IMR-90 (cell line): Measurements from ENCODE around the gene VASH1. TPM values are rescaled to one million over a fixed set of nuclear protein-coding genes. Genes with fewer than 3 reads are reported as not detected.

ENCODE experiments used
- ATAC-seq: fragments of 200-7000 bp; cut with Tn5 transposase; 2 replicates; pipeline ENCODE4 v1.9.1; 2020; ENCODE audit warnings: low read depth, mild to moderate bottlenecking, moderate library complexity
- BruUV-seq: library from RNA; stranded (reverse); fragments of 400-500 nt; replicated peaks from 2 replicates; lab custom pipeline; 2021; lab: Mats Ljungman, UMichigan
- CTCF ChIA-PET: fragments of 300-600 bp; formaldehyde crosslinking; extraction: SDS; loops from one replicate; lab custom pipeline; 2021; ENCODE audit warnings: antibody characterized with exemption; lab: Yijun Ruan, JAX
- POLR2A ChIA-PET: fragments of 300-600 bp; sonication (Branson Sonifier 250); formaldehyde crosslinking; loops from one replicate; lab custom pipeline; 2022; ENCODE audit warnings: antibody characterized with exemption; ENCODE audit not compliant: unreplicated experiment; lab: Charles Lee
- DNase-seq: peaks from one replicate; pipeline ENCODE4 v3.0.0; 2013
- H2AFZ ChIP-seq: replicated peaks from 2 replicates; pipeline ENCODE3; 2013; ENCODE audit warnings: low read length, mild to moderate bottlenecking; ENCODE audit not compliant: poor library complexity
- H2AK5ac ChIP-seq: 2 replicates; pipeline ENCODE4 v1.6.1; 2013; ENCODE audit warnings: low read depth, low read length, inconsistent platforms
- H2AK9ac ChIP-seq: replicated peaks from 2 replicates; pipeline ENCODE3; 2013; ENCODE audit warnings: mild to moderate bottlenecking, low read depth, low read length, moderate library complexity; ENCODE audit not compliant: poor library complexity
- H2BK120ac ChIP-seq: 2 replicates; pipeline ENCODE4 v1.6.1; 2013; ENCODE audit warnings: low read depth, low read length, inconsistent platforms
- H2BK15ac ChIP-seq: 3 replicates; pipeline ENCODE4 v1.6.1; 2013; ENCODE audit warnings: low read depth, low read length, inconsistent platforms
- H2BK20ac ChIP-seq: 2 replicates; pipeline ENCODE4 v1.6.1; 2013; ENCODE audit warnings: low read depth, mild to moderate bottlenecking, inconsistent platforms, low read length, moderate library complexity
- H2BK5ac ChIP-seq: 2 replicates; pipeline ENCODE4 v1.6.1; 2013; ENCODE audit warnings: mild to moderate bottlenecking, low read depth, low read length, inconsistent platforms; ENCODE audit not compliant: poor library complexity, severe bottlenecking
- H3K14ac ChIP-seq: replicated peaks from 2 replicates; pipeline ENCODE4 v1.6.1; 2013; ENCODE audit warnings: low read depth, low read length, inconsistent platforms
- H3K18ac ChIP-seq: 2 replicates; pipeline ENCODE4 v1.6.1; 2013; ENCODE audit warnings: low read depth, low read length, control low read depth
- H3K23ac ChIP-seq: 2 replicates; pipeline ENCODE4 v1.6.1; 2013; ENCODE audit warnings: low read depth, low read length, inconsistent platforms
- H3K27ac ChIP-seq: 2 replicates; pipeline ENCODE4 v1.5.1; 2013; ENCODE audit warnings: mild to moderate bottlenecking, control low read depth, low read length; ENCODE audit not compliant: insufficient read depth
- H3K27me3 ChIP-seq: 2 replicates; pipeline ENCODE4 v1.6.1; 2013; ENCODE audit warnings: low read length; ENCODE audit not compliant: control insufficient read depth, insufficient read depth
- H3K36me3 ChIP-seq: 2 replicates; pipeline ENCODE4 v1.6.1; 2013; ENCODE audit warnings: low read length, mixed read lengths; ENCODE audit not compliant: control insufficient read depth, insufficient read depth
- H3K4ac ChIP-seq: 2 replicates; pipeline ENCODE4 v1.6.1; 2013; ENCODE audit warnings: low read depth, low read length, inconsistent platforms
- H3K4me1 ChIP-seq: 2 replicates; pipeline ENCODE4 v1.6.1; 2013; ENCODE audit warnings: low read length, mixed read lengths; ENCODE audit not compliant: control insufficient read depth, insufficient read depth
- H3K4me2 ChIP-seq: 2 replicates; pipeline ENCODE4 v1.6.1; 2013; ENCODE audit warnings: low read depth, mild to moderate bottlenecking, control low read depth, low read length, moderate library complexity
- H3K4me3 ChIP-seq: 2 replicates; pipeline ENCODE4 v1.5.1; 2013; ENCODE audit warnings: low read depth, mild to moderate bottlenecking, control low read depth, low read length, moderate library complexity; ENCODE audit not compliant: insufficient read depth
- H3K56ac ChIP-seq: 2 replicates; pipeline ENCODE4 v1.6.1; 2013; ENCODE audit warnings: low read length, inconsistent platforms; ENCODE audit not compliant: insufficient read depth; ENCODE audit errors: extremely low read depth
- H3K79me1 ChIP-seq, 2 experiments: 2 replicates each; pipeline ENCODE4 v1.6.1; 2013; ENCODE audit warnings: low read length in 2 of 2, inconsistent platforms in 1 of 2, low read depth in 1 of 2
- H3K9ac ChIP-seq: 2 replicates; pipeline ENCODE4 v1.6.1; 2013; ENCODE audit warnings: low read depth, low read length, control low read depth
- H3K9me1 ChIP-seq: 2 replicates; pipeline ENCODE4 v1.6.1; 2013; ENCODE audit warnings: low read length, inconsistent platforms; ENCODE audit not compliant: insufficient read depth
- H3K9me3 ChIP-seq: 2 replicates; pipeline ENCODE4 v1.6.1; 2013; ENCODE audit warnings: low read length; ENCODE audit not compliant: control insufficient read depth, insufficient read depth
- H4K20me1 ChIP-seq: 2 replicates; pipeline ENCODE4 v1.6.1; 2013; ENCODE audit warnings: low read length, inconsistent platforms; ENCODE audit not compliant: insufficient read depth
- H4K5ac ChIP-seq: 2 replicates; pipeline ENCODE4 v1.6.1; 2013; ENCODE audit warnings: mild to moderate bottlenecking, low read depth, low read length, control low read depth
- H4K8ac ChIP-seq, 2 experiments: 2 replicates each; pipeline ENCODE4 v1.6.1; 2013; ENCODE audit warnings: low read depth in 2 of 2, low read length in 2 of 2, control low read depth in 1 of 2, inconsistent platforms in 1 of 2
- H4K91ac ChIP-seq: 2 replicates; pipeline ENCODE4 v1.6.1; 2013; ENCODE audit warnings: low read depth, low read length, inconsistent platforms; ENCODE audit not compliant: insufficient read depth
- BHLHE40 ChIP-seq: fragments of 150-350 bp; IDR thresholded peaks from 2 replicates; pipeline ENCODE4 v1.6.1; 2016; ENCODE audit warnings: mild to moderate bottlenecking, low read depth, low read length
- CEBPB ChIP-seq: IDR thresholded peaks from 2 replicates; pipeline ENCODE4 v1.6.1; 2012; ENCODE audit warnings: low read depth, low read length, improper control_type of control experiment
- CHD1 ChIP-seq: IDR thresholded peaks from 2 replicates; pipeline ENCODE4 v1.6.1; 2012; ENCODE audit warnings: low read depth, low read length, improper control_type of control experiment
- FOS ChIP-seq: fragments of 150-350 bp; IDR thresholded peaks from 2 replicates; pipeline ENCODE4 v1.6.1; 2016; ENCODE audit warnings: low read depth, low read length
- MAFK ChIP-seq: IDR thresholded peaks from 2 replicates; pipeline ENCODE4 v1.6.1; 2012; ENCODE audit warnings: low read depth, low read length, improper control_type of control experiment
- NFE2L2 ChIP-seq: fragments of 150-350 bp; IDR thresholded peaks from 2 replicates; pipeline ENCODE4 v1.6.1; 2016; ENCODE audit warnings: low read depth, mild to moderate bottlenecking, low read length
- POLR2A ChIP-seq: IDR thresholded peaks from 2 replicates; pipeline ENCODE4 v1.6.1; 2012; ENCODE audit warnings: mild to moderate bottlenecking, low read depth, low read length
- RAD21 ChIP-seq: IDR thresholded peaks from 2 replicates; pipeline ENCODE4 v1.6.1; 2012; ENCODE audit warnings: low read length, improper control_type of control experiment
- RFX5 ChIP-seq: IDR thresholded peaks from 2 replicates; pipeline ENCODE4 v1.8.0; 2012; ENCODE audit warnings: low read depth, mild to moderate bottlenecking, low read length, moderate library complexity
- SMC3 ChIP-seq: fragments of 150-350 bp; IDR thresholded peaks from 2 replicates; pipeline ENCODE4 v1.6.1; 2016; ENCODE audit warnings: low read depth, mild to moderate bottlenecking, antibody characterized with exemption, low read length, moderate library complexity
- WGBS, 2 experiments: methylation state at CpG; one replicate each; pipeline versions ENCODE4 v1.1.5 to v1.1.7; 2013; ENCODE audit warnings: missing lambda C conversion rate in 2 of 2; ENCODE audit not compliant: insufficient read length in 1 of 2; ENCODE audit errors: extremely low coverage in 2 of 2; 5-methylcytosine and 5-hydroxymethylcytosine counted together
- dilution Hi-C: fragments of 300-500 bp; cut with HindIII; formaldehyde crosslinking; loops from one replicate; pipeline ENCODE4 v1.14.3; 2018; ENCODE audit warnings: low sequenced_read_pairs; ENCODE audit not compliant: unreplicated experiment
- in situ Hi-C: fragments of 300-500 bp; cut with MboI; formaldehyde crosslinking; loops from 3 replicates; pipeline ENCODE4 v1.14.3; 2019; ENCODE audit warnings: low sequenced_read_pairs, inconsistent platforms, mixed read lengths
- intact Hi-C: fragments of 100-400 bp; cut with micrococcal nuclease; formaldehyde crosslinking; loops from 2 replicates; pipeline ENCODE4 v1.10.0; 2022
- polyA plus RNA-seq, 3 experiments: library from polyadenylated mRNA; depleted of rRNA; stranded (reverse); fragments of >200 nt; gene quantifications; 2 replicates each; pipeline ENCODE4 v1.2.3, GENCODE V29; 2012; ENCODE audit warnings: low replicate concordance in 1 of 3
- total RNA-seq: library from RNA; depleted of rRNA; stranded (reverse); fragments of >200 nt; gene quantifications from 2 replicates; pipeline ENCODE4 v1.2.3, GENCODE V29; 2012
- TF ChIP-seq, protein P1 (sequence below): fragments of 150-350 bp; IDR thresholded peaks from 2 replicates; pipeline ENCODE4 v1.6.1; 2016; ENCODE audit warnings: low read depth, mild to moderate bottlenecking, low read length, moderate library complexity, borderline replicate concordance
- TF ChIP-seq, protein P2 (sequence below): fragments of 150-350 bp; IDR thresholded peaks from 2 replicates; pipeline ENCODE4 v1.6.1; 2017; ENCODE audit warnings: mild to moderate bottlenecking, antibody characterized with exemption, low read length, low read depth

Gene VASH1
- total and polyA plus RNA-seq, 2 of the 4 experiments (the other 2 are of a cell fraction): 2.0 to 9.5 TPM

DNA sequence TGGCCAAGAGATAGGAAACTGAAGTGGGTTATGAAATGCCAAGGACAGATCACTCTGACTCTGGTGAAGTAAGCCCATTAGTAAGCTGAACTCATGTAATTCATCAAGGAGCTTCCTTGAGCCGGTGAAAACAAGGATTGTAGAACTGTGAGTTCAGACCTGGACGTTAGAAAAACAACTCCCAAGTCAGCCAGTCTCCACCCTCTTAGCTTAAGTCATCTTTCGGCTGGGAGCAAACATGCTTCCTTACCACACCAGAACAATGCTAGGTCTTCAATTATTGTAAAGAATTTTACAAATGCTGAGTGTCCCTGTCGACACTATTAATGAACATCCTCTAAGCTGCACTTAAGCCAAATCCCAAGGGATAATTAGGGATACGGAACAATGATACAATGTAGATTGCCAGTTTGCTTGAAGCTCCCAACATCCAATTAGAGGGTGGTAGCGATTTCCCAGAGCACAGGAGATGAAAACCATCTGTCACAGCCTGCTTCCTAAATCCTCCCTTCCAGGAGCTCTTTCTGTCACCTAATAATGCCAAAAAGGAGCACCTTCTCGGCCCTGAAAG, 45.7 kb upstream of the VASH1 start:
- WGBS, 2 experiments: no CpG with 5 or more reads among the region's 7 CpGs

More for the DNA sequence above, 45.7 kb upstream of the VASH1 start:
- H3K4ac ChIP-seq: no peak overlapping the region
- TF ChIP-seq, protein P1, sequence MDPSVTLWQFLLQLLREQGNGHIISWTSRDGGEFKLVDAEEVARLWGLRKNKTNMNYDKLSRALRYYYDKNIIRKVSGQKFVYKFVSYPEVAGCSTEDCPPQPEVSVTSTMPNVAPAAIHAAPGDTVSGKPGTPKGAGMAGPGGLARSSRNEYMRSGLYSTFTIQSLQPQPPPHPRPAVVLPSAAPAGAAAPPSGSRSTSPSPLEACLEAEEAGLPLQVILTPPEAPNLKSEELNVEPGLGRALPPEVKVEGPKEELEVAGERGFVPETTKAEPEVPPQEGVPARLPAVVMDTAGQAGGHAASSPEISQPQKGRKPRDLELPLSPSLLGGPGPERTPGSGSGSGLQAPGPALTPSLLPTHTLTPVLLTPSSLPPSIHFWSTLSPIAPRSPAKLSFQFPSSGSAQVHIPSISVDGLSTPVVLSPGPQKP: no peak
- no peak for TF ChIP-seq MAFK
- no peak for TF ChIP-seq POLR2A
- TF ChIP-seq SMC3: no peak
- TF ChIP-seq RFX5: no peak
- TF ChIP-seq FOS: no peak
- no peak for TF ChIP-seq CHD1
- TF ChIP-seq NFE2L2: no peak
- TF ChIP-seq, protein P2, sequence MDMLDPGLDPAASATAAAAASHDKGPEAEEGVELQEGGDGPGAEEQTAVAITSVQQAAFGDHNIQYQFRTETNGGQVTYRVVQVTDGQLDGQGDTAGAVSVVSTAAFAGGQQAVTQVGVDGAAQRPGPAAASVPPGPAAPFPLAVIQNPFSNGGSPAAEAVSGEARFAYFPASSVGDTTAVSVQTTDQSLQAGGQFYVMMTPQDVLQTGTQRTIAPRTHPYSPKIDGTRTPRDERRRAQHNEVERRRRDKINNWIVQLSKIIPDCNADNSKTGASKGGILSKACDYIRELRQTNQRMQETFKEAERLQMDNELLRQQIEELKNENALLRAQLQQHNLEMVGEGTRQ: no peak
- no peak for TF ChIP-seq RAD21
- no peak for TF ChIP-seq CEBPB
- TF ChIP-seq BHLHE40: no peak
- no peak overlapping the region for H3K4me2 ChIP-seq
- peaks cover 8% of the 10 kb centered on the region for H3K27me3 ChIP-seq
- H2BK5ac ChIP-seq: no peak overlapping the region
- ATAC-seq (no peak), DNase-seq (no peak)
- no peak overlapping the region for H2BK120ac ChIP-seq
- no peaks in the 10 kb centered on the region for H3K9me3 ChIP-seq
- H3K9me1 ChIP-seq: no peaks in the 10 kb centered on the region
- no TSS peak for BruUV-seq
- no peak overlapping the region for H3K23ac ChIP-seq
- H3K18ac ChIP-seq: no peak overlapping the region
- H3K56ac ChIP-seq: no peak overlapping the region
- no peak overlapping the region for H3K27ac ChIP-seq
- no peak overlapping the region for H4K5ac ChIP-seq
- CTCF ChIA-PET: interaction anchor here (0.7 to 1.2 kb wide), 2 partner anchors 17 to 95 kb away, joined by 3 read pairs; no protein-coding TSS in a partner anchor
- no peak overlapping the region for H4K91ac ChIP-seq
- H3K14ac ChIP-seq: no peak overlapping the region
- H3K4me3 ChIP-seq: no peak overlapping the region
- no peak overlapping the region for H2BK15ac ChIP-seq
- intact Hi-C loops (no loop called here), dilution Hi-C loops (no loop called here), in situ Hi-C loops (loop anchor here (5.0 kb wide), 1 partner anchor 67 kb away; no protein-coding TSS in a partner anchor)
- H3K79me1 ChIP-seq: no peaks in the 10 kb centered on the region
- no peak overlapping the region for H3K9ac ChIP-seq
- no peak overlapping the region for H2AFZ ChIP-seq
- H2AK5ac ChIP-seq: no peak overlapping the region
- H3K36me3 ChIP-seq: no peaks in the 10 kb centered on the region
- POLR2A ChIA-PET: no interaction called here
- H2BK20ac ChIP-seq: no peak overlapping the region
- H4K20me1 ChIP-seq: no peaks in the 10 kb centered on the region
- no peaks in the 10 kb centered on the region for H3K4me1 ChIP-seq
- no peak overlapping the region for H2AK9ac ChIP-seq
- H4K8ac ChIP-seq: no peak overlapping the region
